PC-9 (cell line): Measurements from ENCODE around the gene ASIC1. TPM values are rescaled to one million over a fixed set of nuclear protein-coding genes. Genes with fewer than 3 reads are reported as not detected.
A peak's percentile ranks its signal among the peaks of the same experiment; 100 is the strongest.

Source experiments
- BruUV-seq: library from RNA; stranded (reverse); fragments of 400-500 nt; replicated peaks from 2 replicates; lab custom pipeline; 2021; lab: Mats Ljungman, UMichigan
- CTCF ChIA-PET: fragments of 300-600 bp; sonication (Branson Sonifier 250); formaldehyde crosslinking; loops from one replicate; lab custom pipeline; 2022; ENCODE audit warnings: antibody characterized with exemption; lab: Charles Lee
- POLR2A ChIA-PET: fragments of 300-600 bp; sonication (Branson Sonifier 250); formaldehyde crosslinking; loops from one replicate; lab custom pipeline; 2022; ENCODE audit warnings: antibody characterized with exemption; ENCODE audit not compliant: unreplicated experiment; lab: Charles Lee
- DNase-seq, 2 experiments: peaks; one replicate each; pipeline versions ENCODE4 v3.0.0 to v3.0.0-alpha.2; 2015 to 2022; ENCODE audit warnings: mixed read lengths in 1 of 2
- H2AFZ ChIP-seq: fragments of 200-600 bp; sonication (generic); 2 replicates; pipeline ENCODE4 v1.8.1; 2017; ENCODE audit warnings: antibody characterized with exemption
- H3F3A ChIP-seq: fragments of 200-600 bp; sonication (generic); 2 replicates; pipeline ENCODE4 v1.8.1; 2017; ENCODE audit warnings: antibody characterized with exemption, mild to moderate bottlenecking, low read depth; ENCODE audit not compliant: insufficient read depth
- H3K27ac ChIP-seq: fragments of 200-600 bp; sonication (generic); 2 replicates; pipeline ENCODE4 v1.6.1; 2016; ENCODE audit warnings: mixed run types
- H3K27me3 ChIP-seq: fragments of 200-600 bp; sonication (generic); 2 replicates; pipeline ENCODE4 v1.6.1; 2016; ENCODE audit warnings: low read depth, mixed run types; ENCODE audit not compliant: insufficient read depth
- H3K36me3 ChIP-seq: fragments of 200-600 bp; sonication (generic); 2 replicates; pipeline ENCODE4 v1.6.1; 2016; ENCODE audit warnings: low read depth, mixed run types
- H3K4me1 ChIP-seq: fragments of 200-600 bp; sonication (generic); replicated peaks from 2 replicates; pipeline ENCODE4 v1.6.1; 2016; ENCODE audit warnings: mixed run types; ENCODE audit not compliant: insufficient read depth
- H3K4me2 ChIP-seq: fragments of 200-600 bp; sonication (generic); 2 replicates; pipeline ENCODE4 v1.6.1; 2017; ENCODE audit warnings: mixed run types
- H3K4me3 ChIP-seq: fragments of 200-600 bp; sonication (generic); 2 replicates; pipeline ENCODE4 v1.6.1; 2016; ENCODE audit warnings: mixed run types
- H3K79me2 ChIP-seq: fragments of 200-600 bp; sonication (generic); 2 replicates; pipeline ENCODE4 v1.6.1; 2017; ENCODE audit warnings: low read depth, mixed run types
- H3K9me2 ChIP-seq: fragments of 200-600 bp; sonication (generic); 2 replicates; pipeline ENCODE4 v1.8.1; 2017; ENCODE audit warnings: mild to moderate bottlenecking; ENCODE audit not compliant: insufficient read depth
- H3K9me3 ChIP-seq: fragments of 200-600 bp; sonication (generic); 2 replicates; pipeline ENCODE4 v1.8.1; 2016; ENCODE audit warnings: low read depth; ENCODE audit not compliant: insufficient read depth
- H4K20me1 ChIP-seq: fragments of 200-600 bp; sonication (generic); 2 replicates; pipeline ENCODE4 v1.8.1; 2017; ENCODE audit not compliant: insufficient read depth
- CTCF ChIP-seq: fragments of 200-600 bp; sonication (generic); conservative IDR thresholded peaks from 2 replicates; pipeline ENCODE4 v1.6.1; 2017; ENCODE audit warnings: mixed run types, antibody characterized with exemption, mild to moderate bottlenecking, moderate library complexity
- EZH2 ChIP-seq: fragments of 200-600 bp; sonication (generic); IDR thresholded peaks from 2 replicates; pipeline ENCODE4 v1.8.0; 2017; ENCODE audit warnings: antibody characterized with exemption, low read depth
- intact Hi-C: fragments of 100-400 bp; cut with micrococcal nuclease; formaldehyde crosslinking; loops from one replicate; pipeline ENCODE4 v1.10.0; 2022; ENCODE audit not compliant: unreplicated experiment
- total RNA-seq: library from RNA; stranded (reverse); gene quantifications from 2 replicates; pipeline ENCODE4 v1.2.3, GENCODE V29; 2021

The ASIC1 gene
- total RNA-seq, 1 experiment from 2014 or later: 3.5 TPM

DNA sequence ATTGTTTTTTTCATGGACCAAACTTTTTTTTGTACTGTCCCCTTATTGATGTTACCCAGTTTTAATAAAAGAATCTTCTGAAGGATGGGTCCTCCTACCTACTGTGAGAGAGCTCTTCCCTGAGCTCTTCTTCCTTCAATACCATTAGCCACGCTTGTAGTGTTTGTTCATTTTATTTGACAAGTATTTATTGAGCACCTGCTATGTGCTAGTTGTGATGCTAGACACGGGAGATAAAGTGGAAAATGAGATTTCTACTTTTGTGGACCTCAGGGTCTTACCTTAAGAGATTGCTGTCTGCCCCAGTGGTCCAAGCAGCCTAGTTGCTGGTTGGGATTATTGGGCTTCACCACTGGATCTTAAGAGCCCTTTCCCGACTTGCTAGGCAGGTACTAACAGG is 43.2 kb downstream of the ASIC1 start:
- TF ChIP-seq CTCF (no peak), EZH2 (no peak)
- no peaks in the 10 kb centered on the region for H3K9me3 ChIP-seq
- CTCF ChIA-PET: interaction anchor here (0.6 kb wide), 1 partner anchor 383 kb away, joined by 7 read pairs; no protein-coding TSS in a partner anchor
- BruUV-seq: no TSS peak
- no peaks in the 10 kb centered on the region for H3K27me3 ChIP-seq
- no peaks in the 10 kb centered on the region for H3K4me1 ChIP-seq
- no peaks in the 10 kb centered on the region for H4K20me1 ChIP-seq
- H3K36me3 ChIP-seq: peaks cover 12% of the 10 kb centered on the region; the same call in 1 of the 2 replicates
- H2AFZ ChIP-seq: no peak overlapping the region
- POLR2A ChIA-PET: interaction anchor here (0.5 kb wide), 1 partner anchor 138 kb away, joined by 22 read pairs; no protein-coding TSS in a partner anchor
- H3K27ac ChIP-seq: no peak overlapping the region
- H3K4me2 ChIP-seq: no peak overlapping the region
- intact Hi-C loops: no loop called here
- peaks cover 9% of the 10 kb centered on the region; the same call in 1 of the 2 replicates for H3F3A ChIP-seq
- no peak overlapping the region for H3K4me3 ChIP-seq
- H3K9me2 ChIP-seq: no peaks in the 10 kb centered on the region
- DNase-seq: no peak
- no peaks in the 10 kb centered on the region for H3K79me2 ChIP-seq

DNA sequence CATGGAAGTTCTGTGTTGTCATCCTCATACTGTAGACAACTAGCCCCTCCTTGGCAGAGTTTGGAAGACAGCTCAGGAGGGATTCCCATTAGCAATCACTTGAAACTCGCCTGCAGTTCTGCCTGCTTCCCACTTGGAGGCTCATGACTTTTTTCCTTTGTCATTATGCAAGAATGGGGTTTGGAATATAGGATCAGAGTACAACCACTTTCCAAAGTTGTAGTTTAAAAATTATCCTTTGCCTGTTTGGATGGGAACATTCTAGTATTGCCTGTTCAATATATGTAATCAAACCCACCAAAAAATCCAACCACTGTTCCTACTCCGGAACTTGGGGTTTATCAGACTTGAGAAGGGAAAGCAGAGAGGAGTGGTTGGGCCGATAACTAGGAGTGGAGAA is 44.3 kb downstream of the ASIC1 start:
- no peak overlapping the region for H3K4me3 ChIP-seq
- no peaks in the 10 kb centered on the region for H4K20me1 ChIP-seq
- BruUV-seq: no TSS peak
- POLR2A ChIA-PET: interaction anchor here (0.5 kb wide), 1 partner anchor 17 kb away, joined by 3 read pairs; no protein-coding TSS in a partner anchor
- peaks cover 9% of the 10 kb centered on the region; the same call in 1 of the 2 replicates for H3F3A ChIP-seq
- no peak overlapping the region for H3K4me2 ChIP-seq
- 0 out of 2 replicates have a peak, but pooled peaks cover 3% of the 10 kb centered on the region for H3K36me3 ChIP-seq
- H3K79me2 ChIP-seq: no peaks in the 10 kb centered on the region
- no peak overlapping the region for H3K27ac ChIP-seq
- no peaks in the 10 kb centered on the region for H3K9me2 ChIP-seq
- DNase-seq: peak in 1 of 2 experiments; percentile 48
- TF ChIP-seq CTCF (peak; percentile 64), EZH2 (no peak)
- CTCF ChIA-PET: interaction anchor here (0.6 to 1.7 kb wide), 2 partner anchors 10 to 662 kb away, joined by 4 to 7 read pairs; partner anchors contain the start of genes ATF1 and COX14
- H3K27me3 ChIP-seq: no peaks in the 10 kb centered on the region
- no peak overlapping the region for H2AFZ ChIP-seq
- H3K9me3 ChIP-seq: no peaks in the 10 kb centered on the region
- H3K4me1 ChIP-seq: no peaks in the 10 kb centered on the region
- intact Hi-C loops: no loop called here

GRCh38 chr12:50102131-50102531 is 44.7 kb downstream of the ASIC1 start:
- Histone ChIP-seq H3K9me3 (no peaks in the 10 kb centered on the region), H4K20me1 (no peaks in the 10 kb centered on the region), H3F3A (peaks cover 9% of the 10 kb centered on the region; the same call in 1 of the 2 replicates), H3K4me3 (no peak overlapping the region), H3K27me3 (no peaks in the 10 kb centered on the region), H2AFZ (no peak overlapping the region), H3K4me1 (no peaks in the 10 kb centered on the region), H3K36me3 (0 out of 2 replicates have a peak, but pooled peaks cover 3% of the 10 kb centered on the region), H3K4me2 (no peak overlapping the region), H3K79me2 (no peaks in the 10 kb centered on the region), H3K27ac (no peak overlapping the region), H3K9me2 (no peaks in the 10 kb centered on the region)
- no TSS peak for BruUV-seq
- no peak for DNase-seq
- CTCF ChIA-PET: interaction anchor here (0.6 to 1.7 kb wide), 2 partner anchors 10 to 662 kb away, joined by 4 to 7 read pairs; partner anchors contain the start of genes ATF1 and COX14
- POLR2A ChIA-PET: interaction anchor here (0.5 kb wide), 1 partner anchor 17 kb away, joined by 3 read pairs; no protein-coding TSS in a partner anchor
- TF ChIP-seq CTCF (no peak), EZH2 (no peak)
- intact Hi-C loops: no loop called here
